Keratinocyte (primary cell): ENCODE data around the gene TPCN2. TPM values are rescaled to one million over a fixed set of nuclear protein-coding genes. Genes with fewer than 3 reads are reported as not detected.
"Not testable (repeated sequence)": the region's sequence is repeated elsewhere in the genome, so short reads cannot be mapped to it uniquely, and the experiment has no call there.

Experiments used
- DNase-seq: peaks from one replicate; pipeline ENCODE4 v3.0.0-alpha.2; 2011; ENCODE audit warnings: low read depth, missing footprints, low spot score
- FAIRE-seq: peaks from 2 replicates; lab custom pipeline; 2011; peaks lifted over from hg19 to GRCh38; lab: Jason Lieb, UNC
- H2AFZ ChIP-seq: 2 replicates; pipeline ENCODE4 v1.6.0; 2012; ENCODE audit warnings: low read length, control low read depth, inconsistent platforms; ENCODE audit not compliant: control insufficient read depth
- H3K27ac ChIP-seq: 2 replicates; pipeline ENCODE4 v1.5.1; 2011; ENCODE audit warnings: low read length; ENCODE audit not compliant: control insufficient read depth, insufficient read depth
- H3K27me3 ChIP-seq: 3 replicates; pipeline ENCODE4 v1.6.0; 2011; ENCODE audit warnings: low read length; ENCODE audit not compliant: control insufficient read depth, insufficient read depth; ENCODE audit errors: extremely low read depth
- H3K36me3 ChIP-seq, 2 experiments: 2 replicates in 1 of 2; 3 replicates in 1 of 2; pipeline ENCODE4 v1.5.1; 2011; ENCODE audit warnings: low read length in 2 of 2, mild to moderate bottlenecking in 1 of 2; ENCODE audit not compliant: control insufficient read depth in 2 of 2, insufficient read depth in 2 of 2; ENCODE audit errors: extremely low read depth in 1 of 2
- H3K4me1 ChIP-seq: 3 replicates; pipeline ENCODE4 v1.5.1; 2011; ENCODE audit warnings: low read length; ENCODE audit not compliant: control insufficient read depth, insufficient read depth; ENCODE audit errors: extremely low read depth
- H3K4me2 ChIP-seq: 3 replicates; pipeline ENCODE4 v1.6.0; 2011; ENCODE audit warnings: low read depth, low read length; ENCODE audit not compliant: control insufficient read depth, insufficient read depth; ENCODE audit errors: extremely low read depth
- H3K4me3 ChIP-seq, 3 experiments: fragments of 200-600 bp in 1 of 3; sonication (generic) in 1 of 3; 2 replicates in 2 of 3; 3 replicates in 1 of 3; pipeline ENCODE4 v1.5.1; 2011 to 2016; ENCODE audit warnings: low read length in 3 of 3, mild to moderate bottlenecking in 3 of 3, control low read depth in 2 of 3, inconsistent platforms in 1 of 3, low read depth in 1 of 3, mixed read lengths in 1 of 3, mixed run types in 1 of 3, moderate library complexity in 1 of 3; ENCODE audit not compliant: control insufficient read depth in 2 of 3, insufficient read depth in 2 of 3; ENCODE audit errors: extremely low read depth in 1 of 3
- H3K79me2 ChIP-seq: 2 replicates; pipeline ENCODE4 v1.6.0; 2012; ENCODE audit warnings: low read length; ENCODE audit not compliant: control insufficient read depth, insufficient read depth
- H3K9ac ChIP-seq: 3 replicates; pipeline ENCODE4 v1.6.0; 2011; ENCODE audit warnings: low read length; ENCODE audit not compliant: control insufficient read depth, insufficient read depth; ENCODE audit errors: extremely low read depth
- H3K9me1 ChIP-seq: 3 replicates; pipeline ENCODE4 v1.6.0; 2011; ENCODE audit warnings: low read length; ENCODE audit not compliant: control insufficient read depth, insufficient read depth; ENCODE audit errors: extremely low read depth
- H3K9me3 ChIP-seq: 2 replicates; pipeline ENCODE4 v1.5.1; 2012; ENCODE audit warnings: low read depth, low read length; ENCODE audit not compliant: control insufficient read depth
- H4K20me1 ChIP-seq: 3 replicates; pipeline ENCODE4 v1.6.0; 2011; ENCODE audit warnings: low read length; ENCODE audit not compliant: control insufficient read depth, insufficient read depth; ENCODE audit errors: extremely low read depth
- CTCF ChIP-seq, 3 experiments: IDR thresholded peaks in 1 of 3; conservative IDR thresholded peaks in 1 of 3; optimal IDR thresholded peaks in 1 of 3; 2 replicates in 2 of 3; 3 replicates in 1 of 3; pipeline versions ENCODE3 to v1.5.1; 2011; ENCODE audit warnings: low read length in 3 of 3, mild to moderate bottlenecking in 3 of 3, moderate library complexity in 2 of 3, control low read depth in 1 of 3, inconsistent platforms in 1 of 3; ENCODE audit not compliant: insufficient read depth in 2 of 3; ENCODE audit errors: extremely low read depth in 1 of 3
- EZH2 ChIP-seq: IDR thresholded peaks from one replicate; pipeline ENCODE4 v1.6.1; 2012; ENCODE audit warnings: inconsistent platforms, mild to moderate bottlenecking, low read length, moderate library complexity
- dilution Hi-C: fragments of 300-500 bp; cut with MboI; formaldehyde crosslinking; loops from one replicate; pipeline ENCODE4 v1.7.0; 2020; ENCODE audit warnings: low sequenced_read_pairs; ENCODE audit not compliant: extremely low pct_ligation_motif_present
- polyA plus RNA-seq, 5 experiments: library from polyadenylated mRNA; depleted of rRNA in 3 of 5; stranded (reverse) in 3 of 5; stranded (forward) in 1 of 5; unstranded in 1 of 5; fragments of >200 nt; gene quantifications; 1 replicate in 1 of 5; 2 replicates in 3 of 5; 3 replicates in 1 of 5; pipeline versions ENCODE4 v1.2.1 to v1.2.3, GENCODE V29; 2011 to 2012; ENCODE audit warnings: missing spikeins in 2 of 5, low read depth in 1 of 5, low replicate concordance in 1 of 5

Gene TPCN2
- polyA plus RNA-seq, 1 donor (not counting 4 experiments of a cell fraction or from before 2014, with no cell fraction given) = 7.7 TPM

- no peak for TF ChIP-seq CTCF (optimal IDR thresholded peaks at IDR 0.05 in 1 of 3, IDR thresholded peaks at IDR 0.05 in 1 of 3, conservative IDR thresholded peaks at IDR 0.05 in 1 of 3; ENCODE audit: extremely low read depth in 1 of 3, insufficient read depth in 2 of 3, low read length in 3 of 3)
- TF ChIP-seq EZH2 = no peak
- Histone ChIP-seq H3K4me2 (no peak overlapping the region), H2AFZ (no peak overlapping the region), H3K9me3 (no peaks in the 10 kb centered on the region), H3K79me2 (no peaks in the 10 kb centered on the region), H4K20me1 (no peaks in the 10 kb centered on the region), H3K9me1 (peaks cover 4% of the 10 kb centered on the region), H3K27me3 (no peaks in the 10 kb centered on the region), H3K9ac (no peak overlapping the region), H3K4me3 (no peak overlapping the region), H3K4me1 (peaks cover 10% of the 10 kb centered on the region), H3K36me3 (peaks cover 0 to 16% of the 10 kb centered on the region in 2 experiments), H3K27ac (no peak overlapping the region)
- dilution Hi-C loops = no loop called here
- DNase-seq = no peak
- no peak for FAIRE-seq
Observed at GRCh38 chr11:69075421-69076128, 26.8 kb downstream of the TPCN2 start.

DNA sequence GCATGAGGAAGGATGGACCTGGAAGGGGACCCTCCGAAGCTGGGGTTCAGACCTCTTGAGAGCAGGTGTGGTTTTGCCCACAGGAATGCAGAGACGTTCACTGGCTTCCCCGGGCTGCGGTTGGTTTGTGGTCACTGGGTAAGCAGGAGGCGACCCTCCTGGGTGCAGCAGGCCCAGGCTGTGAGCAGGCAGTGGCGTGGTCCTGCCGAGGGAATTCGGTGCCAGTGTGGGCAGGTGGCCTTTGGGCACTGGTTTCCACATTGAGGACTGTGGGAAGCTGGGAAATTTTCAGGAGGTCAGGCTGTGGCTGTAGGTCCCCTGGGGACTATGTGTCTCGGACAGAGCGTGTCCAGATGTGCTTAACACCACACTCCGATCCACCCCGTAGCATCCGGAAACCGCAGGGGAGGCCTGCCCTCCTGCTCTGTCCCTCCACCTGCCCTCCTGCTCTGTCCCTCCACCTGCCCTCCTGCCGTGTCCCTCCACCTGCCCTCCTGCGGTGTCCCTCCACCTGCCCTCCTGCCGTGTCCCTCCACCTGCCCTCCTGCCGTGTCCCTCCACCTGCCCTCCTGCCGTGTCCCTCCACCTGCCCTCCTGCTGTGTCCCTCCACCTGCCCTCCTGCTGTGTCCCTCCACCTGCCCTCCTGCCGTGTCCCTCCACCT is 27.5 kb downstream of the TPCN2 start:
- Histone ChIP-seq H3K27me3 (no peaks in the 10 kb centered on the region), H3K4me1 (peaks cover 14% of the 10 kb centered on the region), H3K9ac (no peak overlapping the region), H3K36me3 (peaks cover 0 to 16% of the 10 kb centered on the region in 2 experiments), H3K9me3 (no peaks in the 10 kb centered on the region), H3K79me2 (no peaks in the 10 kb centered on the region), H4K20me1 (no peaks in the 10 kb centered on the region), H3K4me2 (no peak overlapping the region), H3K27ac (no peak overlapping the region), H3K4me3 (no peak overlapping the region), H3K9me1 (peaks cover 4% of the 10 kb centered on the region), H2AFZ (no peak overlapping the region)
- dilution Hi-C loops = no loop called here
- DNase-seq (no peak), FAIRE-seq (no peak)
- TF ChIP-seq EZH2 (no peak), CTCF (optimal IDR thresholded peaks at IDR 0.05 in 1 of 3, IDR thresholded peaks at IDR 0.05 in 1 of 3, conservative IDR thresholded peaks at IDR 0.05 in 1 of 3; ENCODE audit: extremely low read depth in 1 of 3, insufficient read depth in 2 of 3, low read length in 3 of 3) (no peak)

GRCh38 chr11:69076977-69077376 is 28.2 kb downstream of the TPCN2 start:
- H3K27ac ChIP-seq, H3K79me2 ChIP-seq, H2AFZ ChIP-seq, H3K4me2 ChIP-seq, dilution Hi-C loops, H3K9me1 ChIP-seq, H3K4me3 ChIP-seq, FAIRE-seq, DNase-seq, H3K9me3 ChIP-seq, H3K27me3 ChIP-seq, H4K20me1 ChIP-seq, H3K9ac ChIP-seq: not testable (repeated sequence)
- Histone ChIP-seq H3K4me1 (peaks cover 14% of the 10 kb centered on the region), H3K36me3 (peaks cover 2 to 13% of the 10 kb centered on the region in 2 experiments)
